Hepatocyte (in vitro differentiated cells): Measurements from ENCODE around the gene OR2A5.

Source experiments
- CTCF ChIP-seq: fragments of 200-600 bp; sonication (generic); IDR thresholded peaks from 2 replicates; pipeline ENCODE4 v1.5.1; 2016; ENCODE audit warnings: antibody characterized with exemption, mild to moderate bottlenecking; ENCODE audit not compliant: poor library complexity
- EZH2 ChIP-seq: fragments of 200-600 bp; sonication (generic); IDR thresholded peaks from 2 replicates; pipeline ENCODE4 v1.6.1; 2016; ENCODE audit warnings: antibody characterized with exemption, mild to moderate bottlenecking, borderline replicate concordance

GRCh38 chr7:144006692-144007042 lies 42.1 kb upstream of the OR2A5 start:
- TF ChIP-seq EZH2, result no peak
- no peak for TF ChIP-seq CTCF
